ENCODE results near the gene TTC39B. TPM values are rescaled to one million over a fixed set of nuclear protein-coding genes. Genes with fewer than 3 reads are reported as not detected.

The TTC39B gene
- total and polyA plus RNA-seq, 2 of the 8 experiments (the other 6 are each of a cell fraction or from before 2014, with no cell fraction given): 1.6 to 10.9 TPM

GRCh38 chr9:15277400-15278090 lies 29.5 kb downstream of the TTC39B start:
- FAIRE-seq: no peak
- Histone ChIP-seq H2BK20ac (ENCODE audit: low read length) (0 out of 2 replicates have a peak overlapping the region, but pooled peaks have one; percentile 21), H3K14ac (ENCODE audit: insufficient read length) (no peak overlapping the region), H3K18ac (ENCODE audit: extremely low read depth, low read length) (no peak overlapping the region), H2BK5ac (ENCODE audit: low read depth, low read length) (no peak overlapping the region), H3K4me3 (ENCODE audit: extremely low read depth in 1 of 4, insufficient read depth in 2 of 4, low read depth in 3 of 4, low read length in 4 of 4) (no peak overlapping the region), H3K9ac (replicated peaks in 1 of 4; ENCODE audit: extremely low read depth in 1 of 4, low read depth in 3 of 4, low read length in 3 of 4) (no peak overlapping the region), H2BK15ac (ENCODE audit: low read length) (no peak overlapping the region), H2AK5ac (ENCODE audit: low read depth, low read length) (peak overlapping the region; percentile 89; the same call in 1 of the 2 replicates), H4K5ac (ENCODE audit: insufficient read length, low read depth, low read length) (no peak overlapping the region), H4K91ac (replicated peaks; ENCODE audit: insufficient read length, low read length) (no peak overlapping the region), H3K4ac (replicated peaks; ENCODE audit: insufficient read length, low read depth, low read length) (no peak overlapping the region), H3K4me2 (ENCODE audit: insufficient read depth in 1 of 2, low read depth in 2 of 2, low read length in 2 of 2) (no peak overlapping the region), H3K23ac (ENCODE audit: insufficient read length) (no peak overlapping the region), H3K4me1 (replicated peaks in 1 of 4; ENCODE audit: control insufficient read depth in 3 of 4, insufficient read depth in 4 of 4, low read length in 3 of 4) (peaks cover 0 to 7% (median 4%) of the 10 kb centered on the region in 4 experiments; a peak in 4 of 7 replicates), H3K79me1 (ENCODE audit: low read depth, low read length) (no peaks in the 10 kb centered on the region), H4K8ac (ENCODE audit: extremely low read depth, insufficient read depth, low read length) (no peak overlapping the region), H3K27ac (ENCODE audit: low read depth, low read length) (no peak overlapping the region; the same call in 1 of the 2 replicates), H3K36me3 (ENCODE audit: control insufficient read depth in 2 of 4, insufficient read depth in 4 of 4, low read length in 3 of 4) (no peaks in the 10 kb centered on the region), H3K56ac (replicated peaks; ENCODE audit: insufficient read length, low read depth, low read length) (no peak overlapping the region), H2AFZ (ENCODE audit: low read length) (no peak overlapping the region), H4K20me1 (replicated peaks in 1 of 2; ENCODE audit: control insufficient read depth in 1 of 2, insufficient read depth in 2 of 2, low read length in 2 of 2) (no peaks in the 10 kb centered on the region), H2BK120ac (replicated peaks; ENCODE audit: low read depth, low read length) (no peak overlapping the region), H2BK12ac (ENCODE audit: low read depth, low read length) (peak overlapping the region; percentile 70; the same call in 1 of the 2 replicates), H3K79me2 (ENCODE audit: control insufficient read depth in 1 of 2, insufficient read depth in 2 of 2, low read length in 2 of 2) (no peaks in the 10 kb centered on the region), H3K23me2 (ENCODE audit: low read depth, low read length) (no peaks in the 10 kb centered on the region), H3K9me3 (ENCODE audit: insufficient read depth in 2 of 2, low read depth in 1 of 2, low read length in 1 of 2) (no peaks in the 10 kb centered on the region), H3K27me3 (replicated peaks in 1 of 4; ENCODE audit: control insufficient read depth in 3 of 4, extremely low read depth in 1 of 4, insufficient read depth in 3 of 4, low read length in 3 of 4) (no peaks in the 10 kb centered on the region)
- 78% methylated on average over 9 of the region's 9 CpGs; no CpG with 5 or more reads in 1 of the 2 experiments for WGBS, 2 experiments (ENCODE audit: extremely low coverage in 1 of 2, insufficient coverage in 1 of 2, insufficient read length in 1 of 2, insufficient replicate concordance in 2 of 2, low coverage in 1 of 2, low lambda C conversion rate in 2 of 2, missing lambda C conversion rate in 1 of 2)
- ChIA-PET POLR2A (ENCODE audit: partially characterized antibody) (interaction anchor here (1.1 kb wide), 1 partner anchor 144 kb away, joined by 3 read pairs; no protein-coding TSS in a partner anchor), CTCF (ENCODE audit: partially characterized antibody) (interaction anchor here (0.7 to 1.4 kb wide), 10 partner anchors 9 to 792 kb away, joined by 3 to 9 read pairs (median 3); no protein-coding TSS in a partner anchor)
- no peak for DNase-seq (ENCODE audit: low read depth in 1 of 2, low spot score in 2 of 2)
- no peak for TF ChIP-seq CREB1 (IDR thresholded peaks at IDR 0.05)
- TF ChIP-seq E2F6 (IDR thresholded peaks at IDR 0.05): no peak
- peak in 1 of 2 experiments; percentile 41; a peak in 2 of 4 replicates for TF ChIP-seq RAD21 (IDR thresholded peaks at IDR 0.05 in 1 of 2, conservative IDR thresholded peaks at IDR 0.05 in 1 of 2; ENCODE audit: low read depth in 2 of 2, low read length in 2 of 2)
- TF ChIP-seq BACH1 (IDR thresholded peaks at IDR 0.05; ENCODE audit: low read length): no peak
- TF ChIP-seq TBP (IDR thresholded peaks at IDR 0.05; ENCODE audit: low read depth, low read length): no peak
- no peak for TF ChIP-seq SIN3A (conservative IDR thresholded peaks at IDR 0.05 in 1 of 2, IDR thresholded peaks at IDR 0.05 in 1 of 2; ENCODE audit: low read depth in 1 of 2, low read length in 2 of 2)
- no peak for TF ChIP-seq RBBP5 (IDR thresholded peaks at IDR 0.05; ENCODE audit: borderline replicate concordance, low read depth, low read length)
- TF ChIP-seq ASH2L (IDR thresholded peaks at IDR 0.05; ENCODE audit: low read length): no peak
- no peak for TF ChIP-seq CHD1 (IDR thresholded peaks at IDR 0.05; ENCODE audit: low read depth, low read length)
- TF ChIP-seq HDAC6 (IDR thresholded peaks at IDR 0.05; ENCODE audit: low read depth, low read length): no peak
- no peak for TF ChIP-seq RXRA (IDR thresholded peaks at IDR 0.05; ENCODE audit: insufficient read depth, low read depth, low read length)

Data from H1 (cell line).